A673 (cell line): ENCODE data around the gene CRHR1.

Experiments used
- EZH2 ChIP-seq: fragments of 200-600 bp; sonication (generic); IDR thresholded peaks from 2 replicates; pipeline ENCODE4 v1.6.1; 2017; ENCODE audit warnings: borderline replicate concordance, low read depth, mild to moderate bottlenecking, mixed read lengths, antibody characterized with exemption, low read length; ENCODE audit not compliant: poor library complexity, severe bottlenecking
- TF ChIP-seq, protein P1 (sequence below): fragments of 300-800, 200-600 bp; sonication (generic); conservative IDR thresholded peaks from 2 replicates; pipeline ENCODE4 v1.5.1; 2017; ENCODE audit warnings: low read depth, mild to moderate bottlenecking, antibody characterized with exemption, low read length, moderate library complexity, mixed read lengths

DNA sequence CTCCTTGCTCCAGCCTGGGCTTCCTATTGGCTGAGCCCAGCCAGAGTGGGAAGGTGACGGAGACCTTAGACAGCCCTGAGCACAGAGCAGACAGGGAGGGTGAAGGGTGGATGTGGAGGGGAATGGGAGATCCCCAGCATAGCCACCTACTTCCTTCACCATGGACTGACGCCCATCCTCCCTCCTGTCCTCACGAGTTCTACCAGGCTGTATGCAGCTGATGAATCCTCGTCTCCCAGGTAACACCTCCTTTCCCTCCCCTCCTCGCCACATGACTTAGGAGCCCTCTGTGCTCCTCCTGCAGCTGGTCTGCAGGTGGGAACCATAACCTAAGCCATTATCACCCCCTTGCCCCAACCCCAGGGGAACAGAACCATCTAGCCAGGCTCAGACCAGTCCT, 9.0 kb upstream of the CRHR1 start:
- TF ChIP-seq, protein P1, sequence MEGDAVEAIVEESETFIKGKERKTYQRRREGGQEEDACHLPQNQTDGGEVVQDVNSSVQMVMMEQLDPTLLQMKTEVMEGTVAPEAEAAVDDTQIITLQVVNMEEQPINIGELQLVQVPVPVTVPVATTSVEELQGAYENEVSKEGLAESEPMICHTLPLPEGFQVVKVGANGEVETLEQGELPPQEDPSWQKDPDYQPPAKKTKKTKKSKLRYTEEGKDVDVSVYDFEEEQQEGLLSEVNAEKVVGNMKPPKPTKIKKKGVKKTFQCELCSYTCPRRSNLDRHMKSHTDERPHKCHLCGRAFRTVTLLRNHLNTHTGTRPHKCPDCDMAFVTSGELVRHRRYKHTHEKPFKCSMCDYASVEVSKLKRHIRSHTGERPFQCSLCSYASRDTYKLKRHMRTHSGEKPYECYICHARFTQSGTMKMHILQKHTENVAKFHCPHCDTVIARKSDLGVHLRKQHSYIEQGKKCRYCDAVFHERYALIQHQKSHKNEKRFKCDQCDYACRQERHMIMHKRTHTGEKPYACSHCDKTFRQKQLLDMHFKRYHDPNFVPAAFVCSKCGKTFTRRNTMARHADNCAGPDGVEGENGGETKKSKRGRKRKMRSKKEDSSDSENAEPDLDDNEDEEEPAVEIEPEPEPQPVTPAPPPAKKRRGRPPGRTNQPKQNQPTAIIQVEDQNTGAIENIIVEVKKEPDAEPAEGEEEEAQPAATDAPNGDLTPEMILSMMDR = no peak
- TF ChIP-seq EZH2 = no peak
